HEK293 (cell line): Measurements from ENCODE around the gene SART3.

Source experiments
- GLIS1 ChIP-seq: fragments of 450-650 bp; formaldehyde crosslinking; IDR thresholded peaks from 2 replicates; pipeline ENCODE4 v1.5.1; 2016; ENCODE audit warnings: missing biosample characterization, missing genetic modification characterization
- GLIS2 ChIP-seq: fragments of 450-650 bp; formaldehyde crosslinking; IDR thresholded peaks from 2 replicates; pipeline ENCODE4 v1.5.1; 2016; ENCODE audit warnings: missing biosample characterization, missing genetic modification characterization
- MZF1 ChIP-seq: fragments of 450-650 bp; formaldehyde crosslinking; IDR thresholded peaks from 2 replicates; pipeline ENCODE4 v1.5.1; 2017; ENCODE audit warnings: missing biosample characterization, missing genetic modification characterization, borderline replicate concordance
- REPIN1 ChIP-seq: fragments of 450-650 bp; formaldehyde crosslinking; IDR thresholded peaks from 2 replicates; pipeline ENCODE4 v1.5.1; 2017; ENCODE audit warnings: missing biosample characterization, missing genetic modification characterization, low read depth
- ZBTB1 ChIP-seq: fragments of 450-650 bp; formaldehyde crosslinking; IDR thresholded peaks from 2 replicates; pipeline ENCODE4 v1.5.1; 2016; ENCODE audit warnings: missing biosample characterization, missing genetic modification characterization
- ZBTB20 ChIP-seq: fragments of 450-650 bp; formaldehyde crosslinking; IDR thresholded peaks from 2 replicates; pipeline ENCODE4 v1.5.1; 2016; ENCODE audit warnings: missing biosample characterization, missing genetic modification characterization
- ZBTB21 ChIP-seq: fragments of 450-650 bp; formaldehyde crosslinking; IDR thresholded peaks from 2 replicates; pipeline ENCODE4 v1.5.1; 2017; ENCODE audit warnings: missing biosample characterization, missing genetic modification characterization
- ZBTB7A ChIP-seq: fragments of 450-650 bp; formaldehyde crosslinking; IDR thresholded peaks from 2 replicates; pipeline ENCODE4 v1.5.1; 2016; ENCODE audit warnings: low read depth, missing biosample characterization, missing genetic modification characterization
- ZFP37 ChIP-seq: fragments of 450-650 bp; formaldehyde crosslinking; IDR thresholded peaks from 2 replicates; pipeline ENCODE4 v1.5.1; 2016; ENCODE audit warnings: missing biosample characterization, missing genetic modification characterization
- ZFP41 ChIP-seq: fragments of 450-650 bp; formaldehyde crosslinking; IDR thresholded peaks from 2 replicates; pipeline ENCODE4 v1.5.1; 2016; ENCODE audit warnings: missing biosample characterization, missing genetic modification characterization, borderline replicate concordance
- ZNF169 ChIP-seq: fragments of 450-650 bp; formaldehyde crosslinking; IDR thresholded peaks from 2 replicates; pipeline ENCODE4 v1.5.1; 2016; ENCODE audit warnings: missing biosample characterization, missing genetic modification characterization
- ZNF292 ChIP-seq: fragments of 450-650 bp; formaldehyde crosslinking; IDR thresholded peaks from 2 replicates; pipeline ENCODE4 v1.5.1; 2016; ENCODE audit warnings: low read depth, missing biosample characterization, missing genetic modification characterization, borderline replicate concordance
- ZNF350 ChIP-seq: fragments of 450-650 bp; formaldehyde crosslinking; IDR thresholded peaks from 2 replicates; pipeline ENCODE4 v1.5.0; 2017; ENCODE audit warnings: missing biosample characterization, mild to moderate bottlenecking, missing genetic modification characterization
- ZNF391 ChIP-seq: fragments of 450-650 bp; formaldehyde crosslinking; IDR thresholded peaks from 2 replicates; pipeline ENCODE4 v1.5.1; 2016; ENCODE audit warnings: low read depth, missing biosample characterization, missing genetic modification characterization, borderline replicate concordance
- ZNF404 ChIP-seq: fragments of 450-650 bp; formaldehyde crosslinking; IDR thresholded peaks from 2 replicates; pipeline ENCODE4 v1.5.1; 2017; ENCODE audit warnings: missing biosample characterization, missing genetic modification characterization
- ZNF423 ChIP-seq: fragments of 450-650 bp; formaldehyde crosslinking; IDR thresholded peaks from 2 replicates; pipeline ENCODE4 v1.5.1; 2016; ENCODE audit warnings: missing biosample characterization, missing genetic modification characterization
- ZNF548 ChIP-seq: fragments of 450-650 bp; formaldehyde crosslinking; IDR thresholded peaks from 2 replicates; pipeline ENCODE4 v1.5.1; 2016; ENCODE audit warnings: missing biosample characterization, missing genetic modification characterization
- ZNF561 ChIP-seq: fragments of 450-650 bp; IDR thresholded peaks from 2 replicates; pipeline ENCODE4 v1.5.1; 2018; ENCODE audit warnings: missing biosample characterization, missing genetic modification characterization, borderline replicate concordance
- ZNF658 ChIP-seq: fragments of 450-650 bp; formaldehyde crosslinking; IDR thresholded peaks from 2 replicates; pipeline ENCODE4; 2016; ENCODE audit warnings: missing biosample characterization, missing genetic modification characterization
- ZNF670 ChIP-seq: fragments of 450-650 bp; formaldehyde crosslinking; IDR thresholded peaks from 2 replicates; pipeline ENCODE4 v1.5.1; 2016; ENCODE audit warnings: missing biosample characterization, missing genetic modification characterization, low read depth
- ZNF677 ChIP-seq: fragments of 450-650 bp; IDR thresholded peaks from 2 replicates; pipeline ENCODE4 v1.5.0; 2018; ENCODE audit warnings: missing biosample characterization, mild to moderate bottlenecking, missing genetic modification characterization, moderate library complexity
- ZNF747 ChIP-seq: fragments of 450-650 bp; formaldehyde crosslinking; IDR thresholded peaks from 2 replicates; pipeline ENCODE4 v1.5.1; 2016; ENCODE audit warnings: missing biosample characterization, missing genetic modification characterization
- ZNF837 ChIP-seq: fragments of 450-650 bp; formaldehyde crosslinking; IDR thresholded peaks from 2 replicates; pipeline ENCODE4 v1.5.1; 2016; ENCODE audit warnings: missing biosample characterization, missing genetic modification characterization
- ZSCAN30 ChIP-seq: fragments of 450-650 bp; IDR thresholded peaks from 2 replicates; pipeline ENCODE4 v1.5.1; 2018; ENCODE audit warnings: missing biosample characterization, mild to moderate bottlenecking, missing genetic modification characterization, moderate library complexity
- TF ChIP-seq, protein P1 (sequence below): fragments of 450-650 bp; formaldehyde crosslinking; IDR thresholded peaks from 2 replicates; pipeline ENCODE4 v1.5.1; 2016; ENCODE audit warnings: missing biosample characterization, missing genetic modification characterization, low read depth
- TF ChIP-seq, protein P2 (sequence below): fragments of 450-650 bp; formaldehyde crosslinking; IDR thresholded peaks from 2 replicates; pipeline ENCODE4 v1.5.1; 2017; ENCODE audit warnings: missing biosample characterization, missing genetic modification characterization
- TF ChIP-seq, protein P3 (sequence below): fragments of 450-650 bp; IDR thresholded peaks from 2 replicates; pipeline ENCODE4 v1.5.1; 2018; ENCODE audit warnings: missing biosample characterization, missing genetic modification characterization
- TF ChIP-seq, protein P4 (sequence below): fragments of 450-650 bp; formaldehyde crosslinking; IDR thresholded peaks from 2 replicates; pipeline ENCODE4 v1.5.1; 2017; ENCODE audit warnings: missing biosample characterization, missing genetic modification characterization
- TF ChIP-seq, protein P5 (sequence below): fragments of 450-650 bp; formaldehyde crosslinking; IDR thresholded peaks from 2 replicates; pipeline ENCODE4 v1.5.0; 2017; ENCODE audit warnings: missing biosample characterization, missing genetic modification characterization, borderline replicate concordance
- TF ChIP-seq, protein P6 (sequence below): fragments of 450-650 bp; formaldehyde crosslinking; IDR thresholded peaks from 2 replicates; pipeline ENCODE4 v1.5.1; 2016; ENCODE audit warnings: missing biosample characterization, missing genetic modification characterization

The SART3 gene

DNA sequence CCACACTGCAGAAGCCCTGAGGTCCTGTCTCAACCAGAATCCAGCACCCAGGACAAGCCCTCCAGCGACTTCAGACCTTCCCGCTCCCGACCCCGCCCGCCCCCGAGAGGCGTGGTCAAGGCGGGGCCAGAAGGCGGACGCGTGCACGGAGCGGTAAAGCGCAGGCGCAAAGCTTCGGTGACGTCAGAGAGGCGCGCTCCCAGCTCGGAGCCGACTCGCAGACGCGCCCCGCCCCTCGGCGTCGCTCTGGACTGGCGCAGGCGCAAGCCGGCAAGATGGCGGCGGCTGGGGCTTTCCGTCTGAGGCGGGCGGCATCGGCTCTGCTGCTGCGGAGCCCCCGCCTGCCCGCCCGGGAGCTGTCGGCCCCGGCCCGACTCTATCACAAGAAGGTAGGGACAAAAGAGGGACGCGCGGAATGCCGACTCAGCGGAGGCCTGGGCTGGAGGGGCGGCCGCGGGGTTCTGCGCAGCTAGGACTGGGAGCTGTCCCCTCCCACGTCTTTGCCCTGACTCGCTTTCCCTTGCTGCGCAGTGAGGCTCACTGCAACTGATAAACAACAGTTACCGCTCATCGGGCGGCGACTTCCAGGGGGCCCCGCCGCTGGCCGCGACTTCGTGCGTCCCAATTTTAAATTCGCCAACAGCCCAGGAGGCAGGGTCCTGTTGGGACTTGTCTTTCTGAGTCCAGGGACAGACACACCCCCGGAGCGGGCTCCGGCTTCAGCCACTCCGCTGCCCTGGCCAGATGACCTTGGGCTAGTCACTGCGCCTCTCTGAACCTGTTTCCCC, 1.6 kb upstream of the SART3 start, which contains the start of gene ISCU (continued):
- peak; percentile 49; the same call in 1 of the 2 replicates for TF ChIP-seq ZNF561 (tag by site-specific recombination)
- no peak for TF ChIP-seq MZF1 (tag by site-specific recombination)
- no peak for TF ChIP-seq ZNF423 (tag by site-specific recombination)
- TF ChIP-seq, protein P1, sequence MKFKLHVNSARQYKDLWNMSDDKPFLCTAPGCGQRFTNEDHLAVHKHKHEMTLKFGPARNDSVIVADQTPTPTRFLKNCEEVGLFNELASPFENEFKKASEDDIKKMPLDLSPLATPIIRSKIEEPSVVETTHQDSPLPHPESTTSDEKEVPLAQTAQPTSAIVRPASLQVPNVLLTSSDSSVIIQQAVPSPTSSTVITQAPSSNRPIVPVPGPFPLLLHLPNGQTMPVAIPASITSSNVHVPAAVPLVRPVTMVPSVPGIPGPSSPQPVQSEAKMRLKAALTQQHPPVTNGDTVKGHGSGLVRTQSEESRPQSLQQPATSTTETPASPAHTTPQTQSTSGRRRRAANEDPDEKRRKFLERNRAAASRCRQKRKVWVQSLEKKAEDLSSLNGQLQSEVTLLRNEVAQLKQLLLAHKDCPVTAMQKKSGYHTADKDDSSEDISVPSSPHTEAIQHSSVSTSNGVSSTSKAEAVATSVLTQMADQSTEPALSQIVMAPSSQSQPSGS (tag by site-specific recombination), result peak; percentile 97
- TF ChIP-seq ZFP41 (tag by site-specific recombination), result no peak
- TF ChIP-seq, protein P2, sequence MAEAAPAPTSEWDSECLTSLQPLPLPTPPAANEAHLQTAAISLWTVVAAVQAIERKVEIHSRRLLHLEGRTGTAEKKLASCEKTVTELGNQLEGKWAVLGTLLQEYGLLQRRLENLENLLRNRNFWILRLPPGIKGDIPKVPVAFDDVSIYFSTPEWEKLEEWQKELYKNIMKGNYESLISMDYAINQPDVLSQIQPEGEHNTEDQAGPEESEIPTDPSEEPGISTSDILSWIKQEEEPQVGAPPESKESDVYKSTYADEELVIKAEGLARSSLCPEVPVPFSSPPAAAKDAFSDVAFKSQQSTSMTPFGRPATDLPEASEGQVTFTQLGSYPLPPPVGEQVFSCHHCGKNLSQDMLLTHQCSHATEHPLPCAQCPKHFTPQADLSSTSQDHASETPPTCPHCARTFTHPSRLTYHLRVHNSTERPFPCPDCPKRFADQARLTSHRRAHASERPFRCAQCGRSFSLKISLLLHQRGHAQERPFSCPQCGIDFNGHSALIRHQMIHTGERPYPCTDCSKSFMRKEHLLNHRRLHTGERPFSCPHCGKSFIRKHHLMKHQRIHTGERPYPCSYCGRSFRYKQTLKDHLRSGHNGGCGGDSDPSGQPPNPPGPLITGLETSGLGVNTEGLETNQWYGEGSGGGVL (tag by site-specific recombination), result no peak
- TF ChIP-seq REPIN1, result no peak
- no peak for TF ChIP-seq ZNF837 (tag by site-specific recombination)
- TF ChIP-seq ZNF658 (tag by site-specific recombination), result no peak
- TF ChIP-seq ZNF548 (tag by site-specific recombination), result no peak
- no peak for TF ChIP-seq ZNF747 (tag by site-specific recombination)
- TF ChIP-seq ZSCAN30, result peak; percentile 60; the same call in 1 of the 2 replicates
- TF ChIP-seq ZNF350, result no peak
- TF ChIP-seq ZNF404 (tag by site-specific recombination), result no peak
- no peak for TF ChIP-seq ZNF169 (tag by site-specific recombination)
- peak; percentile 60; the same call in 1 of the 2 replicates for TF ChIP-seq ZBTB7A
- TF ChIP-seq ZBTB20 (tag by site-specific recombination), result peak; percentile 81; the same call in 1 of the 2 replicates
- no peak for TF ChIP-seq ZBTB21
- TF ChIP-seq ZNF391 (tag by site-specific recombination), result no peak
- peak; percentile 25; the same call in 1 of the 2 replicates for TF ChIP-seq GLIS2
- TF ChIP-seq ZFP37 (tag by site-specific recombination), result no peak
- TF ChIP-seq, protein P3, sequence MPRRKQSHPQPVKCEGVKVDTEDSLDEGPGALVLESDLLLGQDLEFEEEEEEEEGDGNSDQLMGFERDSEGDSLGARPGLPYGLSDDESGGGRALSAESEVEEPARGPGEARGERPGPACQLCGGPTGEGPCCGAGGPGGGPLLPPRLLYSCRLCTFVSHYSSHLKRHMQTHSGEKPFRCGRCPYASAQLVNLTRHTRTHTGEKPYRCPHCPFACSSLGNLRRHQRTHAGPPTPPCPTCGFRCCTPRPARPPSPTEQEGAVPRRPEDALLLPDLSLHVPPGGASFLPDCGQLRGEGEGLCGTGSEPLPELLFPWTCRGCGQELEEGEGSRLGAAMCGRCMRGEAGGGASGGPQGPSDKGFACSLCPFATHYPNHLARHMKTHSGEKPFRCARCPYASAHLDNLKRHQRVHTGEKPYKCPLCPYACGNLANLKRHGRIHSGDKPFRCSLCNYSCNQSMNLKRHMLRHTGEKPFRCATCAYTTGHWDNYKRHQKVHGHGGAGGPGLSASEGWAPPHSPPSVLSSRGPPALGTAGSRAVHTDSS (tag by site-specific recombination), result no peak
- TF ChIP-seq, protein P4, sequence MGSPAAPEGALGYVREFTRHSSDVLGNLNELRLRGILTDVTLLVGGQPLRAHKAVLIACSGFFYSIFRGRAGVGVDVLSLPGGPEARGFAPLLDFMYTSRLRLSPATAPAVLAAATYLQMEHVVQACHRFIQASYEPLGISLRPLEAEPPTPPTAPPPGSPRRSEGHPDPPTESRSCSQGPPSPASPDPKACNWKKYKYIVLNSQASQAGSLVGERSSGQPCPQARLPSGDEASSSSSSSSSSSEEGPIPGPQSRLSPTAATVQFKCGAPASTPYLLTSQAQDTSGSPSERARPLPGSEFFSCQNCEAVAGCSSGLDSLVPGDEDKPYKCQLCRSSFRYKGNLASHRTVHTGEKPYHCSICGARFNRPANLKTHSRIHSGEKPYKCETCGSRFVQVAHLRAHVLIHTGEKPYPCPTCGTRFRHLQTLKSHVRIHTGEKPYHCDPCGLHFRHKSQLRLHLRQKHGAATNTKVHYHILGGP, result no peak
- TF ChIP-seq ZNF670 (tag by site-specific recombination), result no peak
- peak; percentile 42 for TF ChIP-seq GLIS1 (tag by site-specific recombination)
- no peak for TF ChIP-seq ZNF292 (tag by site-specific recombination)
- no peak for TF ChIP-seq ZBTB1 (tag by site-specific recombination)
- TF ChIP-seq, protein P5, sequence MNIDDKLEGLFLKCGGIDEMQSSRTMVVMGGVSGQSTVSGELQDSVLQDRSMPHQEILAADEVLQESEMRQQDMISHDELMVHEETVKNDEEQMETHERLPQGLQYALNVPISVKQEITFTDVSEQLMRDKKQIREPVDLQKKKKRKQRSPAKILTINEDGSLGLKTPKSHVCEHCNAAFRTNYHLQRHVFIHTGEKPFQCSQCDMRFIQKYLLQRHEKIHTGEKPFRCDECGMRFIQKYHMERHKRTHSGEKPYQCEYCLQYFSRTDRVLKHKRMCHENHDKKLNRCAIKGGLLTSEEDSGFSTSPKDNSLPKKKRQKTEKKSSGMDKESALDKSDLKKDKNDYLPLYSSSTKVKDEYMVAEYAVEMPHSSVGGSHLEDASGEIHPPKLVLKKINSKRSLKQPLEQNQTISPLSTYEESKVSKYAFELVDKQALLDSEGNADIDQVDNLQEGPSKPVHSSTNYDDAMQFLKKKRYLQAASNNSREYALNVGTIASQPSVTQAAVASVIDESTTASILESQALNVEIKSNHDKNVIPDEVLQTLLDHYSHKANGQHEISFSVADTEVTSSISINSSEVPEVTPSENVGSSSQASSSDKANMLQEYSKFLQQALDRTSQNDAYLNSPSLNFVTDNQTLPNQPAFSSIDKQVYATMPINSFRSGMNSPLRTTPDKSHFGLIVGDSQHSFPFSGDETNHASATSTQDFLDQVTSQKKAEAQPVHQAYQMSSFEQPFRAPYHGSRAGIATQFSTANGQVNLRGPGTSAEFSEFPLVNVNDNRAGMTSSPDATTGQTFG (tag by site-specific recombination), result no peak
- TF ChIP-seq ZNF677, result no peak
- TF ChIP-seq, protein P6, sequence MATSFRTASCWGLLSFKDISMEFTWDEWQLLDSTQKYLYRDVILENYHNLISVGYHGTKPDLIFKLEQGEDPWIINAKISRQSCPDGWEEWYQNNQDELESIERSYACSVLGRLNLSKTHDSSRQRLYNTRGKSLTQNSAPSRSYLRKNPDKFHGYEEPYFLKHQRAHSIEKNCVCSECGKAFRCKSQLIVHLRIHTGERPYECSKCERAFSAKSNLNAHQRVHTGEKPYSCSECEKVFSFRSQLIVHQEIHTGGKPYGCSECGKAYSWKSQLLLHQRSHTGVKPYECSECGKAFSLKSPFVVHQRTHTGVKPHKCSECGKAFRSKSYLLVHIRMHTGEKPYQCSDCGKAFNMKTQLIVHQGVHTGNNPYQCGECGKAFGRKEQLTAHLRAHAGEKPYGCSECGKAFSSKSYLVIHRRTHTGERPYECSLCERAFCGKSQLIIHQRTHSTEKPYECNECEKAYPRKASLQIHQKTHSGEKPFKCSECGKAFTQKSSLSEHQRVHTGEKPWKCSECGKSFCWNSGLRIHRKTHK (tag by site-specific recombination), result no peak
